ENCODE measurements around the gene PCDHGB3.
"Not testable (repeated sequence)": the region's sequence is repeated elsewhere in the genome, so short reads cannot be mapped to it uniquely, and the experiment has no call there.

Gene PCDHGB3

GRCh38 chr5:141412854-141413539, 43.0 kb downstream of the PCDHGB3 start, which contains the start of gene PCDHGA10:
TSS of gene PCDHGA10 (plus strand) at chr5:141412987. CDS start at chr5:141413176, 189 bp downstream.
- ATAC-seq (replicated peaks) (peak; percentile 45 to 73), DNase-seq (no peak)
- Mint-ChIP-seq H3K27ac (peak within 1 kb of the TSS; percentile 81), H3K27me3 (peaks cover 61 to 73% of the 10 kb centered on the region in 2 donors), H3K4me3 (peak within 1 kb of the TSS; percentile 79), H3K4me1 (peaks cover 19 to 21% of the 10 kb centered on the region in 2 donors), H3K36me3 (peaks cover 22 to 26% of the 10 kb centered on the region in 2 donors), H3K9me3 (peaks cover 19 to 25% of the 10 kb centered on the region in 2 donors)

GRCh38 chr5:141413540-141414069, 43.6 kb downstream of the PCDHGB3 start:
- no peak for DNase-seq
- Mint-ChIP-seq H3K4me1 (peaks cover 19 to 22% of the 10 kb centered on the region in 2 donors), H3K9me3 (peaks cover 17 to 27% of the 10 kb centered on the region in 2 donors), H3K4me3 (peak overlapping the region; percentile 79), H3K36me3 (peaks cover 23 to 28% of the 10 kb centered on the region in 2 donors), H3K27me3 (peaks cover 63 to 74% of the 10 kb centered on the region in 2 donors), H3K27ac (peak overlapping the region; percentile 81)
- no peak for ATAC-seq (replicated peaks)

- H3K36me3 Mint-ChIP-seq = peaks cover 21 to 29% of the 10 kb centered on the region in 2 donors
- peaks cover 13 to 25% of the 10 kb centered on the region in 2 donors for H3K9me3 Mint-ChIP-seq
- not testable (repeated sequence) for DNase-seq; ATAC-seq (replicated peaks)
- peaks cover 16 to 22% of the 10 kb centered on the region in 2 donors for H3K4me1 Mint-ChIP-seq
- peak overlapping the region in 1 of 2 donors; percentile 17 for H3K4me3 Mint-ChIP-seq
- peaks cover 60 to 74% of the 10 kb centered on the region in 2 donors for H3K27me3 Mint-ChIP-seq
- peak overlapping the region; percentile 62 for H3K27ac Mint-ChIP-seq
Measured at GRCh38 chr5:141414548-141415274, 44.7 kb downstream of the PCDHGB3 start.

DNA sequence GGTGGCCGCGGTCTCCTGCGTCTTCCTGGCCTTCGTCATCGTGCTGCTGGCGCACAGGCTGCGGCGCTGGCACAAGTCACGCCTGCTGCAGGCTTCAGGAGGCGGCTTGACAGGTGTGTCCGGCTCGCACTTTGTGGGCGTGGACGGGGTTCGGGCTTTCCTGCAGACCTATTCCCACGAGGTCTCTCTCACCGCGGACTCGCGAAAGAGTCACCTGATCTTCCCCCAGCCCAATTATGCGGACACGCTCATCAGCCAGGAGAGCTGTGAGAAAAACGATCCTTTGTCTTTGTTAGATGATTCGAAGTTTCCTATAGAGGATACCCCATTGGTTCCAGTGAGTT, 45.2 kb downstream of the PCDHGB3 start:
- not testable (repeated sequence) for DNase-seq; ATAC-seq (replicated peaks)
- Mint-ChIP-seq H3K4me3 (peak overlapping the region in 1 of 2 donors; percentile 25), H3K9me3 (peaks cover 10 to 25% of the 10 kb centered on the region in 2 donors), H3K27me3 (peaks cover 58 to 72% of the 10 kb centered on the region in 2 donors), H3K27ac (peak overlapping the region; percentile 62), H3K36me3 (peaks cover 22 to 26% of the 10 kb centered on the region in 2 donors), H3K4me1 (peaks cover 16 to 22% of the 10 kb centered on the region in 2 donors)

GRCh38 chr5:141417494-141418172, 47.6 kb downstream of the PCDHGB3 start, which contains the start of gene PCDHGB7:
TSS of gene PCDHGB7 (plus strand) at chr5:141417677. CDS start at chr5:141417860, 183 bp downstream.
- Mint-ChIP-seq H3K27ac (peak within 1 kb of the TSS; percentile 88), H3K36me3 (peaks cover 23 to 24% of the 10 kb centered on the region in 2 donors), H3K4me3 (peak within 1 kb of the TSS; percentile 63 to 75), H3K27me3 (peaks cover 68 to 88% of the 10 kb centered on the region in 2 donors), H3K4me1 (peaks cover 16 to 30% of the 10 kb centered on the region in 2 donors), H3K9me3 (peaks cover 16 to 28% of the 10 kb centered on the region in 2 donors)
- ATAC-seq (replicated peaks) = peak; percentile 55 to 75
- not testable (repeated sequence) for DNase-seq

GRCh38 chr5:141419074-141419880, 49.2 kb downstream of the PCDHGB3 start:
- peak overlapping the region in 1 of 2 donors; percentile 25 for H3K4me3 Mint-ChIP-seq
- peaks cover 19 to 23% of the 10 kb centered on the region in 2 donors for H3K36me3 Mint-ChIP-seq
- no peak for DNase-seq
- H3K9me3 Mint-ChIP-seq = peaks cover 16 to 26% of the 10 kb centered on the region in 2 donors
- H3K27me3 Mint-ChIP-seq = peaks cover 63 to 79% of the 10 kb centered on the region in 2 donors
- ATAC-seq (replicated peaks) = no peak
- H3K27ac Mint-ChIP-seq = peak overlapping the region; percentile 67
- peaks cover 9 to 18% of the 10 kb centered on the region in 2 donors for H3K4me1 Mint-ChIP-seq

DNA sequence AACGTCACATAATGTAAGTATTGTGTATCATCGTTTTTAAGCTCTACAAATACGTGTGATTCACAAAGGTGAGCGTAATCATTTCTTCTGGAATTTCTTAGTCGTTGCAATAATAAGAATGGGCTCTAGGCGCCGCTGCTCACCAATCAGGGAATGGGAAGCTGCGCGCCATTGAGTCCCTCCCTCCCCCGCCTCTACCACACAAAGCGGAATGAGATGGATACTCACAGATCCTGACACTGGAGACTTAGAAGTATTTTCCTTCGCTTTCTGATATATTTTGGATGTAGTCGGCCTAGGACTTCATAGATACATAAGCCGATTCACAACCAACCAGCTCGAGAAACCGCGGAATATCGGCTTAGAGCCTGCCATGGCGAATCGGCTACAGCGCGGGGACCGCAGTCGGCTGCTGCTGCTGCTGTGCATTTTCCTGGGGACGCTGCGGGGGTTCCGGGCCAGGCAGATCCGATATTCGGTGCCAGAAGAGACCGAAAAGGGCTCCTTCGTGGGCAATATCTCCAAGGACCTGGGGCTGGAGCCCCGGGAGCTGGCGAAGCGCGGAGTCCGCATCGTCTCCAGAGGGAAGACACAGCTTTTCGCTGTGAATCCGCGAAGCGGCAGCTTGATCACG, 50.9 kb downstream of the PCDHGB3 start, which contains the start of gene PCDHGA11:
Gene PCDHGA11 (plus strand): TSS at position 197 of the 634 bp plus-strand sequence. CDS start 177 bp downstream, at position 374.
- H3K9me3 Mint-ChIP-seq = peaks cover 13 to 23% of the 10 kb centered on the region in 2 donors
- H3K27ac Mint-ChIP-seq = peak within 1 kb of the TSS; percentile 83
- H3K36me3 Mint-ChIP-seq = peaks cover 13 to 18% of the 10 kb centered on the region in 2 donors
- no peak for ATAC-seq (replicated peaks)
- H3K27me3 Mint-ChIP-seq = peaks cover 63 to 68% of the 10 kb centered on the region in 2 donors
- DNase-seq = no peak
- H3K4me3 Mint-ChIP-seq = peak within 1 kb of the TSS; percentile 75 to 76
- peaks cover 6 to 18% of the 10 kb centered on the region in 2 donors for H3K4me1 Mint-ChIP-seq

GRCh38 chr5:141421489-141421855, 51.4 kb downstream of the PCDHGB3 start:
- peaks cover 6 to 18% of the 10 kb centered on the region in 2 donors for H3K4me1 Mint-ChIP-seq
- ATAC-seq (replicated peaks) (no peak), DNase-seq (no peak)
- H3K4me3 Mint-ChIP-seq = peak overlapping the region; percentile 75 to 76
- H3K36me3 Mint-ChIP-seq = peaks cover 13 to 18% of the 10 kb centered on the region in 2 donors
- peak overlapping the region; percentile 83 for H3K27ac Mint-ChIP-seq
- peaks cover 13 to 23% of the 10 kb centered on the region in 2 donors for H3K9me3 Mint-ChIP-seq
- H3K27me3 Mint-ChIP-seq = peaks cover 68% of the 10 kb centered on the region in 2 donors

All from stimulated activated naive B cell treated with anti-CD40 and anti-IgM and Interleukin-4, amounts not matched to agents 10 μg/mL and 1 μg/mL and 100 μg/mL, for 72 hours (primary cell).